ENCODE results near the gene MYOF. TPM values are rescaled to one million over a fixed set of nuclear protein-coding genes. Genes with fewer than 3 reads are reported as not detected.

Gene MYOF
- total RNA-seq, 4 donors from 2014 or later = 44.6 to 113 (median 74.5) TPM

GRCh38 chr10:93404048-93404354 is 78.1 kb downstream of the MYOF start:
- TF ChIP-seq, protein P1, sequence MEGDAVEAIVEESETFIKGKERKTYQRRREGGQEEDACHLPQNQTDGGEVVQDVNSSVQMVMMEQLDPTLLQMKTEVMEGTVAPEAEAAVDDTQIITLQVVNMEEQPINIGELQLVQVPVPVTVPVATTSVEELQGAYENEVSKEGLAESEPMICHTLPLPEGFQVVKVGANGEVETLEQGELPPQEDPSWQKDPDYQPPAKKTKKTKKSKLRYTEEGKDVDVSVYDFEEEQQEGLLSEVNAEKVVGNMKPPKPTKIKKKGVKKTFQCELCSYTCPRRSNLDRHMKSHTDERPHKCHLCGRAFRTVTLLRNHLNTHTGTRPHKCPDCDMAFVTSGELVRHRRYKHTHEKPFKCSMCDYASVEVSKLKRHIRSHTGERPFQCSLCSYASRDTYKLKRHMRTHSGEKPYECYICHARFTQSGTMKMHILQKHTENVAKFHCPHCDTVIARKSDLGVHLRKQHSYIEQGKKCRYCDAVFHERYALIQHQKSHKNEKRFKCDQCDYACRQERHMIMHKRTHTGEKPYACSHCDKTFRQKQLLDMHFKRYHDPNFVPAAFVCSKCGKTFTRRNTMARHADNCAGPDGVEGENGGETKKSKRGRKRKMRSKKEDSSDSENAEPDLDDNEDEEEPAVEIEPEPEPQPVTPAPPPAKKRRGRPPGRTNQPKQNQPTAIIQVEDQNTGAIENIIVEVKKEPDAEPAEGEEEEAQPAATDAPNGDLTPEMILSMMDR (IDR thresholded peaks at IDR 0.05) = no peak
- DNase-seq (ENCODE audit: low spot score) = no peak
- no peak for ATAC-seq (ENCODE audit: low FRiP score)

DNA sequence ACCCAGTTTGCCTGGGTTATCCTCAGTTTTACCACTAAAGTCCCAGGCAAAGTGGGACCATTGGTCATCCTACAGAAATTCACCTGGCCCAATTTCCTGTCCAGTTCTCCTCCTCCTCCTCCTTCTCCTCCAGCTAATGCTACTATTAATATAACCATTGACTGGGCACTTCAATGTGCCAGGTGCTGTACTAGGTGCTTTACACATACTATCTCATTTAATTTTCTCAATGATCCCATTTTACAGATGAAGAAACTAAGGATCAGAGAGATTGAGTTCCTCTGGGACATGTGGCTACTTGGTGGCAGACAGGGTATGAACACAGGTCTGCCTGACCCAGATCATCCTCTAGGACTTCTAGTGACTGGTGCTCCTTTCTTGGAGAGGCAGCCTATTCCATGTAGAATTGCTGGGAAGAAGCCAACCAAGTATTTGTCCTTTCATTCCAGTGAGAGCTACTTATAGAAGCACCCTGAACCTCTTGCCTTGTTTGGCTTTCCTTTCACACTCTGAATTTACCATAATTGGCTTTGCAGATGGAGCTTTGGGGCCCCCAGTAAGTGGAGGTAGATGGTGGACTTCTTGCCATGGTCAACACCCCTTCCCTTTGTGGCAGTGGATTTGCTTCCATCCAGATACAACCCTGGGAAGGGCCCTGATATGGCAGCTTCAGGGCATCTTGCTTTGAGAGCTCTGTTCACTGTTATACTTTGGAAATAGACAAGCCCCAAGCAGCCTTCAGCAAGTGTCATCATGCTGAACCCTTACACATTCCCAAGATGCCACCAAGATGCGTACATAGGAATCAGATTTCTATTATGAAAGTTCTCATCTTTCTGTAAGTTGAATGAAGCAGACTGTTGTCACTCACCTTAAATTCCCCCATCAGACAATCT is 78.7 kb downstream of the MYOF start:
- DNase-seq (ENCODE audit: low spot score) (no peak), ATAC-seq (ENCODE audit: low FRiP score) (no peak)

GRCh38 chr10:93402192-93402591 is 79.9 kb downstream of the MYOF start:
- ATAC-seq (ENCODE audit: low FRiP score) = no peak
- TF ChIP-seq, protein P1 (IDR thresholded peaks at IDR 0.05) = no peak
- DNase-seq (ENCODE audit: low spot score) = no peak

More for the DNA sequence above, 78.7 kb downstream of the MYOF start:
- TF ChIP-seq, protein P1 (IDR thresholded peaks at IDR 0.05) = no peak

- ATAC-seq (ENCODE audit: low FRiP score) = no peak
- DNase-seq (ENCODE audit: low spot score) = no peak
- TF ChIP-seq, protein P1 (IDR thresholded peaks at IDR 0.05) = no peak
Observed at GRCh38 chr10:93398528-93398927, 83.6 kb downstream of the MYOF start.

GRCh38 chr10:93397020-93397419 is 85.1 kb downstream of the MYOF start:
- DNase-seq (ENCODE audit: low spot score) (no peak), ATAC-seq (ENCODE audit: low FRiP score) (no peak)
- TF ChIP-seq, protein P1 (IDR thresholded peaks at IDR 0.05) = no peak

GRCh38 chr10:93393211-93393610 is 88.9 kb downstream of the MYOF start:
- ATAC-seq (ENCODE audit: low FRiP score) = no peak
- DNase-seq (ENCODE audit: low spot score) = no peak
- TF ChIP-seq, protein P1 (IDR thresholded peaks at IDR 0.05) = no peak

GRCh38 chr10:93392121-93392520 is 90.0 kb downstream of the MYOF start:
- TF ChIP-seq, protein P1 (IDR thresholded peaks at IDR 0.05) = no peak
- DNase-seq (ENCODE audit: low spot score) = no peak
- no peak for ATAC-seq (ENCODE audit: low FRiP score)
